Peyer's patch (tissue), 4 donors: ENCODE data around the gene EIF4A2.

Source experiments
- CTCF ChIP-seq, 6 experiments: fragments of 450-650 bp in 4 of 6; fragments of 200-600 bp in 2 of 6; sonication (generic) in 1 of 6; IDR thresholded peaks; one replicate each; pipeline ENCODE4 v1.5.1; 2017 to 2019; ENCODE audit warnings: antibody characterized with exemption in 6 of 6, mild to moderate bottlenecking in 3 of 6, moderate library complexity in 1 of 6
- POLR2A ChIP-seq, 2 donors: fragments of 450-650 bp; IDR thresholded peaks; one replicate each; pipeline ENCODE4 v1.5.1; 2017; ENCODE audit warnings: antibody characterized with exemption in 2 of 2, mild to moderate bottlenecking in 2 of 2, moderate library complexity in 2 of 2

- TF ChIP-seq POLR2A (IDR thresholded peaks at IDR 0.05) (no peak), CTCF (IDR thresholded peaks at IDR 0.05) (no peak)
These were observed 32.1 kb downstream of the EIF4A2 start for GRCh38 chr3:186815435-186815834.
